Heart left ventricle (tissue), 16 donors: ENCODE results near the gene PARP6. TPM values are rescaled to one million over a fixed set of nuclear protein-coding genes. Genes with fewer than 3 reads are reported as not detected.

Source experiments
- ATAC-seq, 4 donors: fragments of 200-7000 bp; cut with Tn5 transposase; one replicate each; pipeline ENCODE4 v1.9.1; 2020 to 2022; ENCODE audit warnings: moderate library complexity in 4 of 4, mild to moderate bottlenecking in 3 of 4, moderate number of reproducible peaks in 1 of 4
- DNase-seq, 5 donors: peaks; one replicate each; pipeline ENCODE4 v3.0.0-alpha.2; 2020
- H3K27ac ChIP-seq, 12 donors: fragments of 200-600 bp; sonication (generic) in 4 of 12; one replicate each; pipeline versions ENCODE4 v1.5.0 to v1.8.0; 2016 to 2022; ENCODE audit warnings: mild to moderate bottlenecking in 2 of 12
- H3K27me3 ChIP-seq, 9 donors: fragments of 200-600 bp; sonication (generic) in 2 of 9; one replicate each; pipeline versions ENCODE4 v1.5.1 to v1.8.0; 2016 to 2022; ENCODE audit warnings: mild to moderate bottlenecking in 3 of 9
- H3K36me3 ChIP-seq, 9 donors: fragments of 200-600 bp; sonication (generic) in 2 of 9; one replicate each; pipeline versions ENCODE4 v1.5.0 to v1.8.0; 2018 to 2022; ENCODE audit warnings: mild to moderate bottlenecking in 2 of 9
- H3K4me1 ChIP-seq, 12 donors: fragments of 200-600 bp; sonication (generic) in 4 of 12; one replicate each; pipeline versions ENCODE4 v1.5.0 to v1.8.0; 2016 to 2022; ENCODE audit warnings: mild to moderate bottlenecking in 3 of 12
- H3K4me3 ChIP-seq, 12 donors: fragments of 200-600 bp; sonication (generic) in 4 of 12; one replicate each; pipeline versions ENCODE4 v1.5.0 to v1.8.0; 2017 to 2022; ENCODE audit warnings: mild to moderate bottlenecking in 9 of 12, moderate library complexity in 4 of 12
- H3K9me3 ChIP-seq, 12 donors: fragments of 200-600 bp; sonication (generic) in 4 of 12; one replicate each; pipeline versions ENCODE4 v1.5.0 to v1.8.0; 2016 to 2022; ENCODE audit warnings: mild to moderate bottlenecking in 1 of 12
- POLR2A ChIP-seq, 2 donors: fragments of 450-650 bp; IDR thresholded peaks; one replicate each; pipeline ENCODE4 v1.6.1; 2017; ENCODE audit warnings: antibody characterized with exemption in 2 of 2, mild to moderate bottlenecking in 2 of 2, moderate library complexity in 2 of 2
- WGBS, 4 donors: extraction: QIAGEN DNeasy Blood & Tissue Kit in 2 of 4; methylation state at CpG; one replicate each; pipeline versions ENCODE4 v1.1.5 to v1.1.7; 2013 to 2018; 5-methylcytosine and 5-hydroxymethylcytosine counted together
- intact Hi-C, 10 donors: fragments of 100-400 bp; cut with DNase I; formaldehyde crosslinking; loops; one replicate each; pipeline versions ENCODE4 v1.11.1 to v1.14.2; 2022
- polyA plus RNA-seq, 2 donors: library from polyadenylated mRNA; stranded (reverse); fragments of 200-250 nt; gene quantifications; one replicate each; pipeline ENCODE4 v1.2.3, GENCODE V29; 2013
- total RNA-seq, 9 donors: library from RNA; depleted of rRNA in 2 of 9; stranded (reverse); fragments of >200 nt in 2 of 9; fragmentation: NEBNext Ultra II Directional in 3 of 9; extraction: Animal tissue kit (Norgen Biotek cat#: 25700) in 3 of 9; gene quantifications; one replicate each; pipeline versions ENCODE4 v1.1.0 to v1.2.4, GENCODE V29; 2016 to 2023
- TF ChIP-seq, protein P1 (sequence below), 12 donors: fragments of 200-600 bp; sonication (generic) in 4 of 12; IDR thresholded peaks; one replicate each; pipeline versions ENCODE4 v1.5.0 to v1.8.0; 2018 to 2022; ENCODE audit warnings: antibody characterized with exemption in 12 of 12, mild to moderate bottlenecking in 5 of 12
- donor health status: ischemic (EF 13 %, LVEDD 7.1; RV severe dilation, severe dysfunction).
- donor health status: healthy with polysubstance abuse.
- donor health status: DM: no; HTN: yes; CAD: no.
- donor health status: DM: no; HTN: no; CAD: no.
- donor health status: ischemic (EF 25% LVEDD 6.9; RV normal size, moderate dysfunction).
- donor health status: ischemic (EF 25% LVEDD 5.7; RV mildly dilated, moderate dysfunction).
- donor health status: healthy.
- donor health status: DM: yes; HTN: yes; CAD: no.
- donor health status: ischemic (EF 35%, LVEDD 5.7; RV mildly dilated, moderate dysfunction).
- donor health status: nonischemic (EF 11% LVEDD 7.7; RV severe dilation, severe dysfunction).
- donor health status: DM: yes; HTN: yes; CAD: no.
- donor health status: PGD.
- donor health status: ischemic (EF 29% LVEDD 5.4; RV normal size, mild dysfunction).
- donor health status: nonischemic (EF 23%, LVEDD 6.1; RV moderate dilation, normal function).

Gene PARP6
- total and polyA plus RNA-seq, 11 donors, result 25.6 to 52.5 (median 34.5) TPM

DNA sequence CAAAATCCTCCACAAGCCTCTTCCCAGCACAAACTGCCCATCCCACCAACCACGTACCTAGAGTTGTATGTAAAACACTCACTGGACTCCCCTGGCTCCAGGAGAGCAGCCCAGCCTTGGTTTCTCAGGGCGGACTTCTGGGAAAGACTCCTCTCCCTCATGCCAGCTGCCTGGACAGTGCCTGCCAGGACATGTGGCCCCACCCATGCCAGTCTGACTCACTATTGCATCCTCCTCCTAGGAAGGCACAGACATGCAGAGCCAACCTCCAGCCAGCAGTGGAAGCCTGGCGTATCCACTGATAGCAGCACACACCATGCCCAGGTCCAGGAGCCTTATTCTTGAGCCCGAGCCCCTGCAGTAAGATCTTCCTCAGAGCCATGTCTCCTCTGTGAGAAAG lies 50.0 kb downstream of the PARP6 start:
- H3K27ac ChIP-seq, result peak overlapping the region in 8 of 12 donors; percentile 32 to 65 (median 44)
- no peak for TF ChIP-seq POLR2A (IDR thresholded peaks at IDR 0.05)
- TF ChIP-seq, protein P1, sequence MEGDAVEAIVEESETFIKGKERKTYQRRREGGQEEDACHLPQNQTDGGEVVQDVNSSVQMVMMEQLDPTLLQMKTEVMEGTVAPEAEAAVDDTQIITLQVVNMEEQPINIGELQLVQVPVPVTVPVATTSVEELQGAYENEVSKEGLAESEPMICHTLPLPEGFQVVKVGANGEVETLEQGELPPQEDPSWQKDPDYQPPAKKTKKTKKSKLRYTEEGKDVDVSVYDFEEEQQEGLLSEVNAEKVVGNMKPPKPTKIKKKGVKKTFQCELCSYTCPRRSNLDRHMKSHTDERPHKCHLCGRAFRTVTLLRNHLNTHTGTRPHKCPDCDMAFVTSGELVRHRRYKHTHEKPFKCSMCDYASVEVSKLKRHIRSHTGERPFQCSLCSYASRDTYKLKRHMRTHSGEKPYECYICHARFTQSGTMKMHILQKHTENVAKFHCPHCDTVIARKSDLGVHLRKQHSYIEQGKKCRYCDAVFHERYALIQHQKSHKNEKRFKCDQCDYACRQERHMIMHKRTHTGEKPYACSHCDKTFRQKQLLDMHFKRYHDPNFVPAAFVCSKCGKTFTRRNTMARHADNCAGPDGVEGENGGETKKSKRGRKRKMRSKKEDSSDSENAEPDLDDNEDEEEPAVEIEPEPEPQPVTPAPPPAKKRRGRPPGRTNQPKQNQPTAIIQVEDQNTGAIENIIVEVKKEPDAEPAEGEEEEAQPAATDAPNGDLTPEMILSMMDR (IDR thresholded peaks at IDR 0.05), result no peak
- intact Hi-C loops, result no loop called here

DNA sequence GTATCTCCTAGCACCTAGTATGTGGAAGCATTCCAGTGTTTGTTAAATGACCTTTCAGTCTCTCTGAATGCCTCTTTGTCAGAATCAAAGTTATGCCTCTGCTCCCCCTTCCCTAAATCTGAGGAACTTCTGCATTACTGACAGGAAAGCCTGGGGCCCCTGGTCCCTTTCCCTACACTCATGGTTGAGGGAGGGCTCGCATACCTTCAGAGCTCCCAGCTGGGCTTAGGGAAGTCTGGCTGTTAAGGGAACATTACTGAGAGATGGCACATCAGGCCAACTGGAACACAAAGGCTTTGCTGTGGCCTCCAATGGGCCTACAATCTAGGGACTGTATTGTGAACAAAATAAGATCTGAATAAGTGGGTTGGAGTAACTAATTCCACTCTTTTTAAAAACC lies 51.7 kb downstream of the PARP6 start:
- peaks cover 0 to 74% (median 44%) of the 10 kb centered on the region in 9 donors for H3K36me3 ChIP-seq
- TF ChIP-seq, protein P1 (IDR thresholded peaks at IDR 0.05), result no peak
- no peak for TF ChIP-seq POLR2A (IDR thresholded peaks at IDR 0.05)
- no peaks in the 10 kb centered on the region for H3K27me3 ChIP-seq
- intact Hi-C loops, result no loop called here
- ATAC-seq (no peak), DNase-seq (no peak)
- H3K4me1 ChIP-seq, result peaks cover 0 to 63% (median 44%) of the 10 kb centered on the region in 12 donors
- no peaks in the 10 kb centered on the region for H3K9me3 ChIP-seq
- H3K4me3 ChIP-seq, result no peak overlapping the region
- WGBS, 4 donors, result 38 to 60% (median 49%) methylated on average over 1 of the region's 1 CpG
- H3K27ac ChIP-seq, result peak overlapping the region in 6 of 12 donors; percentile 10 to 65 (median 14)

More for the DNA sequence above, 50.0 kb downstream of the PARP6 start:
- 45 to 61% (median 54%) methylated on average over 4 of the region's 4 CpGs for WGBS, 4 donors
- no peak overlapping the region for H3K4me3 ChIP-seq
- peaks cover 0 to 80% (median 60%) of the 10 kb centered on the region in 12 donors for H3K4me1 ChIP-seq
- H3K36me3 ChIP-seq, result peaks cover 0 to 60% (median 26%) of the 10 kb centered on the region in 9 donors
- H3K27me3 ChIP-seq, result no peaks in the 10 kb centered on the region
- H3K9me3 ChIP-seq, result no peaks in the 10 kb centered on the region
- ATAC-seq (peak; percentile 72 to 89 (median 82)), DNase-seq (peak in 4 of 5 donors; percentile 45 to 83 (median 66))

DNA sequence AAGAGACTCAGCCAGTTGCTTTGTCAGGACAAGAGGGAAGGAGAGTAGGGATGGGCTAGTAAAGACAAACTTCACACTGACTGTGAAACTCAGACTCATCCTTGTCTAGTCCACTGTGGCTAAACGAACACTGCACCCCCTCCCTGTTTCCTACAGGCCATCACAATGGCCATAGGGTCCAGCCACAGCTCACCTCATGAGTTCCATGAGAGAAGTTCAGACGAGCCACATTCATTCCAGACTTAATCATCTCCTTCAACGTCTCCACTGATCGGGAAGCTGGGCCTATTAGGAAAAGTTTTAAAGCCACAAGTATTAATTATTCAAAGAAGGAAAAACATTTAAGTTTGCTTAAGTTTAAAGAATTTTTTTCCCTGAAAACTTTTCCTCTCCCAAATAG lies 55.1 kb downstream of the PARP6 start:
- H3K4me1 ChIP-seq, result peaks cover 0 to 39% (median 29%) of the 10 kb centered on the region in 12 donors
- 74 to 77% (median 76%) methylated on average over 4 of the region's 4 CpGs for WGBS, 4 donors

DNA sequence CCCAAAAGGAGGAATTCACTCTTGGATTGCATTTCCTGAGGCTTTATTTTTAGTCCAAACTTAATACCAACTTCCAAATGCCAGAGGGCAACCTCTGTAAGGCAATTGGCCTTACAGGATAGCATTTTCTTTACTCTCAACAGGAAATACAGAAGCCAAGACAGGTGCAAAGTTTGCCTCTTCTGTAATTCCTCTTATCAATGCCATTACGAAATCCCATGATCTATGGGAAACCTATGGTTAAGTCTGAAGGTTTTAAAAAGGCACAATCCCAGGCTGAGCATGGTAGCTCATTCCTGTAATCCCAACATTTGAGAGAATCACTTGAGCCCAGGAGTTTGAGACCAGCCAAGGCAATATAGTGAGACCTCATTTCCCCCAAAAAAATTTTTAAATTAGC lies 56.3 kb downstream of the PARP6 start:
- Histone ChIP-seq H3K4me1 (peaks cover 0 to 27% (median 20%) of the 10 kb centered on the region in 12 donors), H3K27me3 (no peaks in the 10 kb centered on the region), H3K27ac (peak overlapping the region in 1 of 12 donors; percentile 20), H3K4me3 (no peak overlapping the region), H3K36me3 (peaks cover 0 to 100% (median 83%) of the 10 kb centered on the region in 9 donors), H3K9me3 (no peaks in the 10 kb centered on the region)
- intact Hi-C loops, result no loop called here
- TF ChIP-seq POLR2A (IDR thresholded peaks at IDR 0.05), result no peak
- TF ChIP-seq, protein P1 (IDR thresholded peaks at IDR 0.05), result no peak
- WGBS, 4 donors, result 77 to 88% (median 83%) methylated on average over 1 of the region's 1 CpG
- no peak for DNase-seq
- ATAC-seq, result no peak

More for the DNA sequence above, 55.1 kb downstream of the PARP6 start:
- H3K36me3 ChIP-seq, result peaks cover 0 to 92% (median 72%) of the 10 kb centered on the region in 9 donors
- TF ChIP-seq, protein P1 (IDR thresholded peaks at IDR 0.05), result no peak
- no peak for TF ChIP-seq POLR2A (IDR thresholded peaks at IDR 0.05)
- ATAC-seq (no peak), DNase-seq (no peak)
- no peak overlapping the region for H3K4me3 ChIP-seq
- no peaks in the 10 kb centered on the region for H3K27me3 ChIP-seq
- H3K9me3 ChIP-seq, result no peaks in the 10 kb centered on the region
- no peak overlapping the region for H3K27ac ChIP-seq
- intact Hi-C loops, result no loop called here
